ENCODE results near the gene DNAJB4. TPM values are rescaled to one million over a fixed set of nuclear protein-coding genes. Genes with fewer than 3 reads are reported as not detected.
"Not testable (repeated sequence)": the region's sequence is repeated elsewhere in the genome, so short reads cannot be mapped to it uniquely, and the experiment has no call there.

The DNAJB4 gene
- total RNA-seq, 1 donor from 2014 or later: 30.1 TPM

DNA sequence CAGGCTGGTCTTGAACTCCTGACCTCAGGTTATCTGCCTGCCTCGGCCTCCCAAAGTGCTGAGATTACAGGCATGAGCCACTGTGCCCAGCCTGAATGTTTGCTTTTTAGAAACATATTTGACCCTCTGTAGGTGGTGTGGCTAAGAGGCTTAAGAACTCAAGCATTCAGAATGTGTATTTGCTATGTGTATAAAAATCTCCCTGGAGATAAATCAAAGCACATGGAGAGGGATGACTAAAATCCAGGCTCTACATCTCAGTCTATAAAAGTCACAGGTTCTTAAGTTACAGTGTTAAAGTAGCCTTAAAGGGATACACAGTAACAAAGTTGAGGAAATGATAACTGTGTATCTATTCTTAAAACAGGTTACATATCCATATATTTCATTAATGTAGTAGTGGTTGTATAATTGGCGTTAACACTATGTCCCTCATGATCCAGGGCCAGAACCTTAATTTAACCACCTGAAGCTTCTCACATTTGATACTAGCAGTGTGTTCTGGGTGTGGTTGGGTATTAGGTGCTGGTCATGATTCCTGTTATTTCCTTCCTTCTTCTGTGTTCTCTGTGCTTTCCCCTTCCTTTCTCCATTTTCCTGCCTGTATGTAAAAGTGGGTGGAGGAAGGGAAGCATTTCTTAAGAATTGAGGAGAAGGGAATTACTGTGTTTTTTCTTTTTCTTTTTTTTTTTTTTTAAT lies 57.2 kb downstream of the DNAJB4 start:
- H3K4me3 Mint-ChIP-seq (ENCODE audit: low read depth): no peak overlapping the region
- H3K4me1 Mint-ChIP-seq (ENCODE audit: low read depth): no peaks in the 10 kb centered on the region
- no peaks in the 10 kb centered on the region for H3K36me3 Mint-ChIP-seq (ENCODE audit: insufficient read depth)

DNA sequence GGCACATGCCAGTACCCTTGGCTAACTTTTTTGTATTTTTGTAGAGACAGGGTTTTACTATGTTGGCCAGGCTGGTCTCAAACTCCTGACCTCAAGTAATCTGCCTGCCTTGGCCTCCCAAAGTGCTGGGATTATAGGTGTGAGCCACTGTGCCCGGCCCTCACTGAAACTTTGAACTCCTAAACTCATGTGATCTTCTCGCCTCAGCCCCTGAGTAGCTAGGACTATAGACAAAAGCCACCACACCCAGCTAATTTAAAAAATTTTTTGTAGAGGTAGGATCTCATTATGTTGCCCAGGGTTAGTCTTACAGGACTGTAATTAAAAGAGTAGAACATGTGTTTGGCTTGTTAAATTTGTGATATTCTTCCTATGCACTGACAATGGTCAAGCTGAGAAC lies 60.1 kb downstream of the DNAJB4 start:
- not testable (repeated sequence) for H3K4me3 Mint-ChIP-seq (ENCODE audit: low read depth); H3K27me3 Mint-ChIP-seq; DNase-seq (ENCODE audit: low spot score, unreplicated experiment); H3K27ac Mint-ChIP-seq; H3K36me3 Mint-ChIP-seq (ENCODE audit: insufficient read depth); H3K9me3 Mint-ChIP-seq (ENCODE audit: low read depth)
- peaks cover 10% of the 10 kb centered on the region for H3K4me1 Mint-ChIP-seq (ENCODE audit: low read depth)

More for the DNA sequence above, 57.2 kb downstream of the DNAJB4 start:
- Mint-ChIP-seq H3K9me3 (ENCODE audit: low read depth) (no peaks in the 10 kb centered on the region), H3K27me3 (no peaks in the 10 kb centered on the region), H3K27ac (no peak overlapping the region)
- TF ChIP-seq, protein P1, sequence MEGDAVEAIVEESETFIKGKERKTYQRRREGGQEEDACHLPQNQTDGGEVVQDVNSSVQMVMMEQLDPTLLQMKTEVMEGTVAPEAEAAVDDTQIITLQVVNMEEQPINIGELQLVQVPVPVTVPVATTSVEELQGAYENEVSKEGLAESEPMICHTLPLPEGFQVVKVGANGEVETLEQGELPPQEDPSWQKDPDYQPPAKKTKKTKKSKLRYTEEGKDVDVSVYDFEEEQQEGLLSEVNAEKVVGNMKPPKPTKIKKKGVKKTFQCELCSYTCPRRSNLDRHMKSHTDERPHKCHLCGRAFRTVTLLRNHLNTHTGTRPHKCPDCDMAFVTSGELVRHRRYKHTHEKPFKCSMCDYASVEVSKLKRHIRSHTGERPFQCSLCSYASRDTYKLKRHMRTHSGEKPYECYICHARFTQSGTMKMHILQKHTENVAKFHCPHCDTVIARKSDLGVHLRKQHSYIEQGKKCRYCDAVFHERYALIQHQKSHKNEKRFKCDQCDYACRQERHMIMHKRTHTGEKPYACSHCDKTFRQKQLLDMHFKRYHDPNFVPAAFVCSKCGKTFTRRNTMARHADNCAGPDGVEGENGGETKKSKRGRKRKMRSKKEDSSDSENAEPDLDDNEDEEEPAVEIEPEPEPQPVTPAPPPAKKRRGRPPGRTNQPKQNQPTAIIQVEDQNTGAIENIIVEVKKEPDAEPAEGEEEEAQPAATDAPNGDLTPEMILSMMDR (IDR thresholded peaks at IDR 0.05; ENCODE audit: unreplicated experiment): no peak
- no peak for DNase-seq (ENCODE audit: low spot score, unreplicated experiment)

Other genes with a start within 250 kb of the DNAJB4 start
- gene USP33, start 245.1 kb upstream of the DNAJB4 start, total RNA-seq: 89.1 and 92.2 TPM in 2 replicates
- gene MIGA1, start 225.3 kb upstream of the DNAJB4 start, total RNA-seq: 13.8 and 14.9 TPM in 2 replicates
- 5.9 and 6.5 TPM in 2 replicates for gene NEXN, start 116.3 kb upstream of the DNAJB4 start, total RNA-seq
- 259 and 270 TPM in 2 replicates for gene FUBP1, start 25.9 kb upstream of the DNAJB4 start, total RNA-seq
- gene GIPC2, start 41.0 kb downstream of the DNAJB4 start, total RNA-seq: 3.0 and 4.2 TPM in 2 replicates